ENCODE data around the gene HAGH.

The HAGH gene

DNA sequence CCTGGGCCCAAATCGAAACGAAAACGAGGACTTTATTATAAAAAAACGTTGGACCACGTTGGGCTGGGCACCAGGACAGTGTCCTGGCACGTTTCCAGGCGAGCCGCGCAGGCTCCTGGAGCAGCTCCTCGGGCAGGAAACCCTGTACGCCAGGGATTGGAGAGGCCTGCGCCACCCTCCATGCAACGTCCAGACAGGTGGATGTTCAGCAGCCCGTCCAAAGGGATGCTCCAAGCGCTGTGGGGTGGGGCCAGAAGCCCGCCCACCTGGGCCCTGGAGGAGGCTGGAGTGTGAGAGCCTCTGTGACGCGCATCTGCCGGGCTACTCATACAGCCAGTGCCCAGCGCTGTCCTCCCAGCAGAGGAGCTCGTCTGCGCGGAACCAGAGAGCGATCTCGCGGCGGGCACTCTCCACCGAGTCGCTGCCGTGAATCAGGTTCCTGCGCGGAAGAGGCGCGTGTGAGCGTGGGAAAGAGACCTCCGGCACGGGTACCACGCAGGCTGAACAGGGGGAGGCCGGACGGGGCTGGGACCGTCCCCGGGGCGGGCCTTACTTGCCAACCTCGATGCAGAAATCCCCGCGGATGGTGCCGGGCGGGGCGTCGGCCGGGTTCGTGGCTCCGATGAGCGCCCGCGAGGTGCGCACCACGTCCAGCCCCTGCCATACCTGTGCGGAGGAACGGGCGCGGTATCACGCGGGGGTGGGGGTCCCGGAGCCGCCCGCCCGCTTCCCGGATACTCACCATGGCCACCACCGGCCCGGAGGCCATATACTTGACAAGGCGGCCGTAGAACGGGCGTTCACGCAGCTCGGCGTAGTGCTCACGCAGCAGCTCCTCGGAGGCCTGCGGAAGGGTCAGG lies 56.1 kb downstream of the HAGH start:
- no peak for TF ChIP-seq CTCF (IDR thresholded peaks at IDR 0.05)
- peak overlapping the region; percentile 84 for H3K4me3 Mint-ChIP-seq
- peak; percentile 38 for DNase-seq
- no peaks in the 10 kb centered on the region for H3K27me3 Mint-ChIP-seq (ENCODE audit: low read depth, poor library complexity)
- no peaks in the 10 kb centered on the region for H3K36me3 Mint-ChIP-seq (ENCODE audit: low read depth)
- H3K27ac Mint-ChIP-seq = no peak overlapping the region
- H3K9me3 Mint-ChIP-seq = no peaks in the 10 kb centered on the region
- H3K4me1 Mint-ChIP-seq = peaks cover 13% of the 10 kb centered on the region

DNA sequence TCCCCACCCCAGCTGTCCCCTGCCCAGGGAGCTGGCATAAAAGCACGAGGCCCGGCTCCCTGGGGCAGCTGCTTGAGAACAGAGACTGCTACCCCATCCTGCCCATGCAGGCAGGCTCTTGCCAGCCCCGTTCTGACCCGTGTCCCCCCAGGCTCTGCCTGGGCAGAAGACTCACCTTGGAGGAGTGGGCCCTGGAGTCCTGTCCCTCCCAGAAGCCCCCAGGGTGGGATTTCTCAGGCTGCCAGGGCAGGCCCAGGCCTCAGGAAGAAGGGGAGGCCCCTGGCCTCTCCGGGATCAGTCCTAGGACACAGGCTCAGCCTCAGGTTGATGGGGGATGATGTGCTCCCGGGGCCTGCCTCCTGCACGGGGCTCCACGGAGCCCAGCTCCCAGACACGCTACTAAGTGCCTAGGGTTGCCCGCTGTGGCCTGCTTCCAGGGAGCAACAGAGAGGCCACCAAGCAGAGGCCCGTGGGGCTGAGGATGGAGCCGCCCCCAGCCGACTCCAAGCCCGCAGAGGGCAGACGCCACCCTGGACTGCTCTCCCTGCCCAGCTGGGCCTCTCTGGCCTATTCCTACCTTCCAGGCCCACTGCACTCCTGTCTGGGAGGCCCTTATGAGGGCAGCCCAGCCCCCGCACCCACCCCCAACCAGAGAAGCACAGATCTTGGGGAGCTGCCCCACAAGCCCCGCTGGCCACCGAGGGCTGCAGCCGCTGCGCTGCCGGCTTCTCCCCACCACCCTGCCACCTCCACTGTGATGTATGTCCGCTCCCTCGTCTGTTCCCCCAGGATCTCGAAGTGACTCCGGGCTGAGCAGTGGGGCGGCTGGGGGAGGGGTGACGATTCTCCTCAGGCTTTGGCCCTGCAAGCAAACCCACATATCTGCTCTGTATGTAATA lies 57.0 kb downstream of the HAGH start:
- no peak for DNase-seq
- H3K4me3 Mint-ChIP-seq = no peak overlapping the region
- no peak for TF ChIP-seq CTCF (IDR thresholded peaks at IDR 0.05)
- peaks cover 13% of the 10 kb centered on the region for H3K4me1 Mint-ChIP-seq
- no peak overlapping the region for H3K27ac Mint-ChIP-seq
- no peaks in the 10 kb centered on the region for H3K36me3 Mint-ChIP-seq (ENCODE audit: low read depth)
- no peaks in the 10 kb centered on the region for H3K27me3 Mint-ChIP-seq (ENCODE audit: low read depth, poor library complexity)
- H3K9me3 Mint-ChIP-seq = no peaks in the 10 kb centered on the region

DNA sequence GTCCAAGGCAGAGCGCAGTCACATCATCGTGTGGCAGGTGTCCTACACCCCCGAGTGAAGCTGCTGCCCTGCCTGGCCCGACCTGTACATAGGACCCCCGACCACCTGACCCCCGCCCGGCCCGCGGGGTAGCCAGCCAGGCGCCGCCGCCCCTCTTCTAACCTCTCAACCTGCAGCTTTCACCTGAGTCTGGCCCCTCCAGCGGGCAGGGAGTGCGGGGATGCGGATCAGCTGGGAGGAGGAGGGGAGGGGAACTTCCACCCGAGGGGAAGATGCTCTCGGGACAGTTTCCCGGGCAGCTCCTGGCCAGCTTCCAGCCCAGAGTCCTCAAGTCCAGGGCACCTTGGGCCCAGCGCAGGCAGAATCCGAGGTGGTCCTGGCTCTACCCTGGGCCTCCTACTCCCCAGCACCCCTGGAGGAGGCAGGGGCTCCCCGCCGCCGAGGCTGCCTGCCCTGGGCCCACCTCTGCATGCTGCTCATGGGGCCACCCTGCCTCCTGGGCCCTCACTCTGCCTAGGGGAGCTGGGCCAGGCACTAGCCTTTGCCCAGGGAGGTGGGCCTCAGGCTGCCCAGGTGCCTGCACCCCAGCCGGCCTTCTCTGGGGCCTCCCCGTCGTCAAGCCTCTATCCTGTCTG lies 57.7 kb downstream of the HAGH start:
- H3K4me1 Mint-ChIP-seq = peaks cover 11% of the 10 kb centered on the region
- DNase-seq = no peak
- H3K27ac Mint-ChIP-seq = no peak overlapping the region
- no peaks in the 10 kb centered on the region for H3K9me3 Mint-ChIP-seq
- no peaks in the 10 kb centered on the region for H3K27me3 Mint-ChIP-seq (ENCODE audit: low read depth, poor library complexity)
- H3K36me3 Mint-ChIP-seq (ENCODE audit: low read depth) = no peaks in the 10 kb centered on the region
- no peak for TF ChIP-seq CTCF (IDR thresholded peaks at IDR 0.05)
- H3K4me3 Mint-ChIP-seq = no peak overlapping the region

- H3K9me3 Mint-ChIP-seq = no peaks in the 10 kb centered on the region
- no peak overlapping the region for H3K27ac Mint-ChIP-seq
- DNase-seq = no peak
- no peaks in the 10 kb centered on the region for H3K36me3 Mint-ChIP-seq (ENCODE audit: low read depth)
- no peak overlapping the region for H3K4me3 Mint-ChIP-seq
- H3K27me3 Mint-ChIP-seq (ENCODE audit: low read depth, poor library complexity) = no peaks in the 10 kb centered on the region
- TF ChIP-seq CTCF (IDR thresholded peaks at IDR 0.05) = no peak
- H3K4me1 Mint-ChIP-seq = peaks cover 8% of the 10 kb centered on the region
These were observed 58.4 kb downstream of the HAGH start for GRCh38 chr16:1768061-1768766.

GRCh38 chr16:1767116-1767994 lies 59.3 kb downstream of the HAGH start:
- Mint-ChIP-seq H3K4me3 (no peak overlapping the region), H3K27ac (no peak overlapping the region), H3K36me3 (ENCODE audit: low read depth) (no peaks in the 10 kb centered on the region), H3K4me1 (peaks cover 9% of the 10 kb centered on the region), H3K27me3 (ENCODE audit: low read depth, poor library complexity) (no peaks in the 10 kb centered on the region), H3K9me3 (no peaks in the 10 kb centered on the region)
- no peak for DNase-seq
- no peak for TF ChIP-seq CTCF (IDR thresholded peaks at IDR 0.05)

All from nephron progenitor cell (in vitro differentiated cells).